MCF 10A (cell line): ENCODE results near the gene ZNF81. TPM values are rescaled to one million over a fixed set of nuclear protein-coding genes. Genes with fewer than 3 reads are reported as not detected.

Experiments
- Bru-seq: library from RNA; stranded (reverse); fragments of 400-500 nt; gene quantifications from one replicate; lab custom pipeline; 2021; lab: Mats Ljungman, UMichigan
- BruChase-seq, 2 experiments: library from RNA; stranded (reverse); fragments of 400-500 nt; gene quantifications; one replicate each; lab custom pipeline; 2021; lab: Mats Ljungman, UMichigan
- BruUV-seq: library from RNA; stranded (reverse); fragments of 400-500 nt; replicated peaks from 2 replicates; lab custom pipeline; 2021; lab: Mats Ljungman, UMichigan
- CTCF ChIA-PET: fragments of 300-600 bp; sonication (Branson Sonifier 250); formaldehyde crosslinking; extraction: SDS; loops from one replicate; lab custom pipeline; 2021; ENCODE audit warnings: antibody characterized with exemption, inconsistent platforms; lab: Yijun Ruan, JAX
- POLR2A ChIA-PET: fragments of 300-600, 350-650 bp; sonication (Branson Sonifier 250); formaldehyde crosslinking; extraction: SDS; loops from one replicate; lab custom pipeline; 2020; ENCODE audit warnings: antibody characterized with exemption, inconsistent platforms; lab: Yijun Ruan, JAX
- DNase-seq: peaks from one replicate; pipeline ENCODE4 v3.0.0-alpha.2; 2018; ENCODE audit not compliant: unreplicated experiment
- H3K27ac Mint-ChIP-seq: one replicate; pipeline ENCODE4 v1.8.0; 2022; ENCODE audit warnings: mild to moderate bottlenecking, low read depth, mixed read lengths; ENCODE audit not compliant: unreplicated experiment
- H3K27me3 Mint-ChIP-seq: one replicate; pipeline ENCODE4 v1.8.0; 2022; ENCODE audit warnings: mixed read lengths; ENCODE audit not compliant: insufficient read depth, unreplicated experiment
- H3K36me3 Mint-ChIP-seq: one replicate; pipeline ENCODE4 v1.8.0; 2022; ENCODE audit warnings: mild to moderate bottlenecking, moderate library complexity, mixed read lengths; ENCODE audit not compliant: insufficient read depth, unreplicated experiment
- H3K4me1 Mint-ChIP-seq: one replicate; pipeline ENCODE4 v1.8.0; 2022; ENCODE audit warnings: mixed read lengths; ENCODE audit not compliant: insufficient read depth, unreplicated experiment
- H3K4me3 Mint-ChIP-seq: one replicate; pipeline ENCODE4 v1.8.0; 2022; ENCODE audit warnings: mild to moderate bottlenecking, moderate library complexity, mixed read lengths; ENCODE audit not compliant: unreplicated experiment
- H3K9me3 Mint-ChIP-seq: one replicate; pipeline ENCODE4 v1.8.0; 2022; ENCODE audit warnings: mixed read lengths; ENCODE audit not compliant: unreplicated experiment
- CTCF ChIP-seq: fragments of 200-600 bp; IDR thresholded peaks from one replicate; pipeline ENCODE4 v1.8.0; 2022; ENCODE audit warnings: antibody characterized with exemption, mild to moderate bottlenecking; ENCODE audit not compliant: unreplicated experiment
- intact Hi-C: fragments of 100-400 bp; cut with micrococcal nuclease; formaldehyde crosslinking; loops from 2 replicates; pipeline ENCODE4 v1.14.1; 2022
- long read RNA-seq: library from polyadenylated mRNA; stranded (forward); transcript quantifications from one replicate; pipeline ENCODE4 v2.0.0, GENCODE V29; 2022
- total RNA-seq: library from RNA; stranded (reverse); gene quantifications from 2 replicates; pipeline ENCODE4 v1.2.3, GENCODE V29; 2022

ZNF81 gene
- total RNA-seq (7.5 and 7.8 TPM in 2 replicates), Bru-seq, nascent RNA (percentile 59 among the genes with signal in this experiment), BruChase-seq, experiment 1, labeled RNA remaining after a 6-hour chase (percentile 68 among the genes with signal in this experiment), BruChase-seq, experiment 2, labeled RNA remaining after a 2-hour chase (percentile 68 among the genes with signal in this experiment)
- long read RNA-seq, full-length matches to known transcripts: 1 of 4 reads
- long read RNA-seq, partial matches to known transcripts: 0 of 4 reads
- long read RNA-seq, other reads (novel, unspliced or antisense): 3 of 4 reads

DNA sequence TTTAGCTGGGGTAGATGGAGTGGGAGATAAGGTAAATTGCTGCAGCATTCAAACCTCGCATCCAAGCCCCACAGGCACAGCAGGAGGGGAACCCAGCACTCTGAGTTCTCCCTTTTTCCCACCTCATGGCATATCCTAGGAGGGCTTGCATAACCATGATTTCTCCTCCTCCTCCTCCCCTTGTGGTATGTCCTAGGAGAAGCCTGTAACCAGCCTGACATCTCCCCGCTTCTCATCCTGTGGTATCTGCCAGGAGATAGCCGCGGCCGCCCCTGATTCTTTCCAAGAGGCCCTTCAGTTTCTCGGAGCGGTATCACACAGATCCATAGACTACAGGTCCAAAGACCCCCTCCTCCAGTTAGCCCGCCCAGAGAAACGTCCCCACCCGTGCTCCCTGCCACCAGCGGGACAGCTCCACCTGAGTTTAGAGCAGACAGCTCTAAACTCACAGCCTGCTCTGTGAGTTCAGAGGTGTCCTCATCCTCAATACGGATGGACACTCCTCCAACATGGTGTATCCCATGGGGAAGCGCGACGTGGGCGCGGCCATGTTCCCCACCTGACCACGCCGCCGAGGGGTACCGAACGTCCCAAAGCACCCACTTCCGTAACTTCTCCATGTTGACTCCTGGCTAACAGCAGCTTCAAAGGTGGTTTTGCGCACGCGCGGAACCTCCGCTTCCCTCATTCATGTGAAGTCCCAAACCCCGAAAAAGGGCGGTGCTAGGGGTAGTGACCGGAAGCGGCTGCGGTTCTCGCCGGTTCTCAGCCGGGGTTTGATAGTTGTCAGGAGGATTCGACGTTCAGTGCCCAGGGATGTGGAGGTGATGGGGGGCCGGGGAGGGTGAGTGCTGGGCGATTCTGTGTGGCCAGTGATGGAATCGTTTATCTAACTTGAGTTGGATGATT lies at the start of gene ZNF81:
TSS of gene ZNF81 (plus strand) at position 739 of the 909 bp plus-strand sequence. CDS start 9,366 bp downstream, outside the sequence.
- Mint-ChIP-seq H3K4me3 (peak within 1 kb of the TSS; percentile 100), H3K36me3 (no peaks in the 10 kb centered on the region), H3K27ac (peak within 1 kb of the TSS; percentile 97), H3K27me3 (no peaks in the 10 kb centered on the region), H3K9me3 (no peaks in the 10 kb centered on the region), H3K4me1 (peaks cover 5% of the 10 kb centered on the region)
- BruUV-seq: no TSS peak
- CTCF ChIA-PET: interaction anchor here (0.6 to 1.1 kb wide), 3 partner anchors 16 to 296 kb away, joined by 3 to 4 read pairs (median 3); no protein-coding TSS in a partner anchor
- TF ChIP-seq CTCF: no peak
- intact Hi-C loops: loop anchor here (1.0 to 2.0 kb wide), 3 partner anchors 189 to 296 kb away; partner anchors contain the start of gene ARAF
- POLR2A ChIA-PET: interaction anchor here (0.7 to 2.5 kb wide), 13 partner anchors 8 to 271 kb away, joined by 3 to 10 read pairs (median 4); partner anchors contain the start of gene ELK1
- peak; percentile 95 for DNase-seq

DNA sequence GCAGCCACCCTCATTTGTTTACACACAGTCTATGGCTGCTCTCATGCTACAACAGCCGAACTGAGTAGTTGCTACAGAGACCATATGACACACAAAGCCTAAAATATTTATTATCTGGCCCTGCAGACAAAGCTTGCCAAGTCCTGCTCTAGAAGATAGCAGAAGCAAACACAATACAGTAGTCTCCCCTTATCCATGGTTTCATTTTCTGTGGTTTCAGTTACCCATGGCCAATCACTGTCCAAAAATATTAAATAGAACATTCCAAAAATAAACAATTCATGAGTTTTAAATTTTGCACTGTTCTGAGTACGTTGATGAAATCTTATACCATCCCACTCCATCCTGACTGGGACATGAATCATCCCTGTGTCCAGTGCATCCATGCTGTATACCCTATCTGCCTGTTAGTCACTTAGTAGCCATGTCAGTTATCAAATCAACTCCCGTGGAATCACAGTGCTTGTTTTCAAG lies 40.2 kb upstream of the ZNF81 start:
- intact Hi-C loops: no loop called here
- no TSS peak for BruUV-seq
- no peaks in the 10 kb centered on the region for H3K27me3 Mint-ChIP-seq
- DNase-seq: peak; percentile 55
- CTCF ChIA-PET: no interaction called here
- POLR2A ChIA-PET: interaction anchor here (1.2 kb wide), 1 partner anchor 40 kb away, joined by 4 read pairs; the partner anchor contains the start of gene ZNF81
- no peak for TF ChIP-seq CTCF
- peak overlapping the region; percentile 43 for H3K27ac Mint-ChIP-seq
- no peaks in the 10 kb centered on the region for H3K9me3 Mint-ChIP-seq
- H3K36me3 Mint-ChIP-seq: no peaks in the 10 kb centered on the region
- H3K4me1 Mint-ChIP-seq: no peaks in the 10 kb centered on the region
- H3K4me3 Mint-ChIP-seq: no peak overlapping the region

- no peak for DNase-seq
- H3K27ac Mint-ChIP-seq: no peak overlapping the region
- H3K4me3 Mint-ChIP-seq: no peak overlapping the region
- BruUV-seq: no TSS peak
- H3K9me3 Mint-ChIP-seq: no peaks in the 10 kb centered on the region
- TF ChIP-seq CTCF: no peak
- ChIA-PET POLR2A (no interaction called here), CTCF (no interaction called here)
- no peaks in the 10 kb centered on the region for H3K4me1 Mint-ChIP-seq
- intact Hi-C loops: no loop called here
- H3K27me3 Mint-ChIP-seq: no peaks in the 10 kb centered on the region
- no peaks in the 10 kb centered on the region for H3K36me3 Mint-ChIP-seq
Measured at GRCh38 chrX:47797084-47797483, 39.6 kb upstream of the ZNF81 start.

DNA sequence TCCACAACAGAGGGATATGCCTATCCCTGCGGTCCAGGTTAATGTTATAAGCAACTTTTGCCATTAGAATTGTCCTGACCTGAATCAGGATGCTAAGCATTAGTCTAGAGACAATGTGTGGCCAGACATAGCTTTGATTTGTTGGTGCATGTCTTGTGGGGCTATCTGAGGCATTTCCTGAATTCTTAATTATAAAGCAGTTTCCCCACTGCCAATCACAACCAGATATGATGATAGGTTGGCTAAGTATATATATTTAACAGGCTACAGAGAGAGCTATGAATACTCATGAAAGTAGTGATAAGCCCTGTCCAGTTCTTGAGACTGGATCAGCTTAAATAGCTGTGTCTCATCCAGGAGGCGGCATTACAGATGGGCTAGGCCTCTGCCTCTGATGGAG lies 37.8 kb upstream of the ZNF81 start:
- ChIA-PET CTCF (interaction anchor here (0.6 kb wide), 1 partner anchor 28 kb away, joined by 3 read pairs; no protein-coding TSS in a partner anchor), POLR2A (no interaction called here)
- no peak for TF ChIP-seq CTCF
- intact Hi-C loops: no loop called here
- H3K9me3 Mint-ChIP-seq: no peaks in the 10 kb centered on the region
- no peak overlapping the region for H3K27ac Mint-ChIP-seq
- H3K4me1 Mint-ChIP-seq: no peaks in the 10 kb centered on the region
- no peak overlapping the region for H3K4me3 Mint-ChIP-seq
- H3K27me3 Mint-ChIP-seq: no peaks in the 10 kb centered on the region
- H3K36me3 Mint-ChIP-seq: no peaks in the 10 kb centered on the region
- no peak for DNase-seq
- no TSS peak for BruUV-seq
